ENCODE measurements around the gene SHISAL1. TPM values are rescaled to one million over a fixed set of nuclear protein-coding genes. Genes with fewer than 3 reads are reported as not detected.

The SHISAL1 gene
- total and polyA plus RNA-seq, 2 donors (not counting 3 experiments of a cell fraction or from before 2014, with no cell fraction given), result 0.01 to 0.07 TPM

DNA sequence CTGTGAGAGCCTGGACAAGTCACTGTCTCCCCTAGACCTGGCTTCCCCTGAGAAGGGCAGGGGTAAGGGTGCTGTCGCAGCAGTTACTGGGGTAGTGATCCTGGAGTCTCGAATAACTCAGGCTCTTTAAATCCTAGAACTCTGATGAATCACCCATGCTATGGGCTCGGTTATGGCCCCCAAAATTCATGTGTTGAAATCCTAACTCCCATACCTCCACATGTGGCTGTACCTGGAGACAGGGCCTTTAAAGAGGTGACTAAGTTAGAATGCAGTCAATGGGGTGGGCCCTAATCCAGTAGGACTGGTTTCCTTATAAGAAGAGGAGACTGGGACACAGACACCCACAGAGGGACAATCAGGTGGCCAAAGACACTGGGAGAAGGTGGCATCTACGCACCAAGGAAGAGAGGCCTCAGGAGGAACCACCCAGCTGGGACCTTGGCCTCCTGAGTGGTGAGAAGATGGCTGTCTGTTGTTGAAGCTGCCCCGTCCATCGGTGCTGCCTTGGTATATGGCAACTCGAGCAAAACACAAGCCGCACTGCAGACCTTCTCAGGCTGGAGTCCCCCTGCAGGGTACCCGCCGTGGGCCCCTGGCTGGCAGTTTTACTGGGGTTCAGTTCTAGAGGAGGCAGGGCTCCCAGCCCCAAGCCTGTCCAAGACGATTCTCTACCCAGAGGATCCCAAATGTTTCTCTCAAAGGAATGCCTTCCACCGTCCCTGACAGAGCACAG, 48.8 kb upstream of the SHISAL1 start:
- FAIRE-seq (no peak), DNase-seq (ENCODE audit: low read depth, low spot score) (no peak)
- Histone ChIP-seq H2AFZ (ENCODE audit: low read depth, low read length) (no peak overlapping the region), H3K9me1 (replicated peaks; ENCODE audit: control insufficient read depth, extremely low read depth, insufficient read depth, low read length) (no peaks in the 10 kb centered on the region), H3K27ac (ENCODE audit: insufficient read depth, low read depth, low read length) (peak overlapping the region; percentile 1), H3K4me2 (ENCODE audit: insufficient read depth, low read length) (no peak overlapping the region), H3K4me1 (ENCODE audit: control insufficient read depth, extremely low read depth, insufficient read depth, low read length) (peaks cover 19% of the 10 kb centered on the region), H3K9me3 (replicated peaks; ENCODE audit: control insufficient read depth, insufficient read depth, low read length) (no peaks in the 10 kb centered on the region), H3K36me3 (ENCODE audit: control insufficient read depth in 2 of 2, extremely low read depth in 1 of 2, insufficient read depth in 2 of 2, low read length in 2 of 2) (no peaks in the 10 kb centered on the region), H3K79me2 (ENCODE audit: control insufficient read depth, insufficient read depth, low read length) (no peaks in the 10 kb centered on the region), H3K4me3 (replicated peaks in 1 of 3; ENCODE audit: insufficient read depth in 1 of 3, low read depth in 1 of 3, low read length in 3 of 3) (no peak overlapping the region), H3K9ac (replicated peaks; ENCODE audit: extremely low read depth, insufficient read depth, low read length) (no peak overlapping the region), H4K20me1 (replicated peaks; ENCODE audit: control insufficient read depth, extremely low read depth, insufficient read depth, low read length) (no peaks in the 10 kb centered on the region), H3K27me3 (ENCODE audit: control insufficient read depth in 2 of 2, insufficient read depth in 2 of 2, low read length in 2 of 2) (no peaks in the 10 kb centered on the region)
- intact Hi-C loops (cut with micrococcal nuclease), result loop anchor here (10.0 kb wide), 1 partner anchor 263 kb away; no protein-coding TSS in a partner anchor
- dilution Hi-C loops (cut with MboI; ENCODE audit: extremely low pct_ligation_motif_present, low sequenced_read_pairs), result no loop called here
- no TSS peak for BruUV-seq (replicated peaks)
- TF ChIP-seq, protein P1, sequence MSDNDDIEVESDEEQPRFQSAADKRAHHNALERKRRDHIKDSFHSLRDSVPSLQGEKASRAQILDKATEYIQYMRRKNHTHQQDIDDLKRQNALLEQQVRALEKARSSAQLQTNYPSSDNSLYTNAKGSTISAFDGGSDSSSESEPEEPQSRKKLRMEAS (IDR thresholded peaks at IDR 0.05; ENCODE audit: insufficient read depth, insufficient read length), result no peak
- TF ChIP-seq, protein P2, sequence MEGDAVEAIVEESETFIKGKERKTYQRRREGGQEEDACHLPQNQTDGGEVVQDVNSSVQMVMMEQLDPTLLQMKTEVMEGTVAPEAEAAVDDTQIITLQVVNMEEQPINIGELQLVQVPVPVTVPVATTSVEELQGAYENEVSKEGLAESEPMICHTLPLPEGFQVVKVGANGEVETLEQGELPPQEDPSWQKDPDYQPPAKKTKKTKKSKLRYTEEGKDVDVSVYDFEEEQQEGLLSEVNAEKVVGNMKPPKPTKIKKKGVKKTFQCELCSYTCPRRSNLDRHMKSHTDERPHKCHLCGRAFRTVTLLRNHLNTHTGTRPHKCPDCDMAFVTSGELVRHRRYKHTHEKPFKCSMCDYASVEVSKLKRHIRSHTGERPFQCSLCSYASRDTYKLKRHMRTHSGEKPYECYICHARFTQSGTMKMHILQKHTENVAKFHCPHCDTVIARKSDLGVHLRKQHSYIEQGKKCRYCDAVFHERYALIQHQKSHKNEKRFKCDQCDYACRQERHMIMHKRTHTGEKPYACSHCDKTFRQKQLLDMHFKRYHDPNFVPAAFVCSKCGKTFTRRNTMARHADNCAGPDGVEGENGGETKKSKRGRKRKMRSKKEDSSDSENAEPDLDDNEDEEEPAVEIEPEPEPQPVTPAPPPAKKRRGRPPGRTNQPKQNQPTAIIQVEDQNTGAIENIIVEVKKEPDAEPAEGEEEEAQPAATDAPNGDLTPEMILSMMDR (IDR thresholded peaks at IDR 0.05; ENCODE audit: extremely low read depth in 1 of 2, insufficient read depth in 1 of 2, low read depth in 1 of 2, low read length in 2 of 2), result no peak
- TF ChIP-seq POLR2AphosphoS5 (IDR thresholded peaks at IDR 0.05; ENCODE audit: insufficient read depth, low read depth, low read length), result no peak
- no peak for TF ChIP-seq FOS (IDR thresholded peaks at IDR 0.05; ENCODE audit: borderline replicate concordance, insufficient read depth, low read length)
- TF ChIP-seq EZH2 (IDR thresholded peaks at IDR 0.05; ENCODE audit: borderline replicate concordance, low read depth, low read length, severe bottlenecking), result no peak
- ChIA-PET CTCF (interaction anchor here (1.0 to 1.4 kb wide), 2 partner anchors 25 to 55 kb away, joined by 3 to 4 read pairs; no protein-coding TSS in a partner anchor), POLR2A (no interaction called here)
